ENCODE measurements around the gene ITGBL1.

DNA sequence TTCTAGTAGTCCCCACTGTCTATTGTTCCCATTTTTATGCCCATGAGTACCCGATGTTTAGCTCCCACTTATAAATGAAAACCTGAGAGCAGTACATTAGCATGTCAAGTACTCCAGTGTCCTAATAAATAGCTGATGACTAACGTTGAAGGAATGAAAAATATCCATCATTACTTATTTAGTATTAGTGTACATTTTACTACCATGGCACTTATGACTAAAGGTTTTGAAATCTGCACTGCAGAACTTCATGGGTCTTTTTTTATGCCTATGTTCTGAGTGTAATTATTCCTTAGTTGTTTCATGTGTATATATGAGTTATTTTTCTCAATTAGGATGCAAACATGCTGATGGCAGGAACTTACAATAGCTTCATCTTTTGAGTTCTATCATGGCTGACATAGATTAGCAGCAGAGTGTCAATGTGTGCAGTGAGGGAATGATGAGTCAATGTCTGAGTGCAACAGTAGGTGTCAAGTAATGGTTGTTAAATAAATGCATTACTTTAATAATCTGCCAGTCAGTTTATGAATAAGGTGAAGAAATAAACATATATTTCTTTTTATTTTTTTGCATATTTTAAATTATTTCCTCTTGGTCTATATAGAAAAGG, 188.4 kb downstream of the ITGBL1 start:
- TF ChIP-seq CTCF (IDR thresholded peaks at IDR 0.05), result no peak
- TF ChIP-seq POLR2A (IDR thresholded peaks at IDR 0.05), result no peak
- no peak for TF ChIP-seq EP300 (IDR thresholded peaks at IDR 0.05)

Data from tibial nerve (tissue), 4 donors.